Uterus (tissue), 4 donors: ENCODE results near the gene PITPNB. TPM values are rescaled to one million over a fixed set of nuclear protein-coding genes. Genes with fewer than 3 reads are reported as not detected.

Experiments
- DNase-seq, 2 donors: peaks; one replicate each; pipeline ENCODE4 v3.0.0-alpha.2; 2019 to 2020
- H3K27ac ChIP-seq, 2 donors: fragments of 200-600 bp; sonication (generic); 1 replicate in 1 of 2; 2 replicates in 1 of 2; pipeline ENCODE4 v1.5.1; 2016 to 2018
- H3K27me3 ChIP-seq, 2 donors: fragments of 200-600 bp; sonication (generic); one replicate each; pipeline ENCODE4 v1.5.1; 2018 to 2019; ENCODE audit warnings: control low read depth in 1 of 2
- H3K36me3 ChIP-seq, 2 donors: fragments of 200-600 bp; sonication (generic); one replicate each; pipeline ENCODE4 v1.5.1; 2019; ENCODE audit warnings: control low read depth in 1 of 2
- H3K4me1 ChIP-seq, 2 donors: fragments of 200-600 bp; sonication (generic); one replicate each; pipeline ENCODE4 v1.5.1; 2018 to 2019; ENCODE audit warnings: control low read depth in 1 of 2
- H3K4me3 ChIP-seq, 2 donors: fragments of 200-600 bp; sonication (generic); 1 replicate in 1 of 2; 2 replicates in 1 of 2; pipeline ENCODE4 v1.5.1; 2018 to 2019; ENCODE audit warnings: mild to moderate bottlenecking in 1 of 2
- H3K9me3 ChIP-seq, 2 donors: fragments of 200-600 bp; sonication (generic); one replicate each; pipeline ENCODE4 v1.5.1; 2019; ENCODE audit warnings: control low read depth in 1 of 2
- CTCF ChIP-seq, 4 experiments: fragments of 200-600 bp in 2 of 4; fragments of 450-650 bp in 2 of 4; sonication (generic) in 2 of 4; IDR thresholded peaks; one replicate each; pipeline ENCODE4 v1.5.1; 2016 to 2019; ENCODE audit warnings: antibody characterized with exemption in 4 of 4, mild to moderate bottlenecking in 2 of 4, moderate library complexity in 1 of 4
- POLR2A ChIP-seq, 2 donors: fragments of 450-650 bp; IDR thresholded peaks; one replicate each; pipeline ENCODE4 v1.6.1; 2016; ENCODE audit warnings: antibody characterized with exemption in 2 of 2, mild to moderate bottlenecking in 1 of 2, moderate library complexity in 1 of 2
- intact Hi-C: fragments of 100-400 bp; cut with DNase I; formaldehyde crosslinking; loops from one replicate; pipeline ENCODE4 v1.15.1; 2023; ENCODE audit warnings: low total_unique reads
- total RNA-seq, 4 donors: library from RNA; depleted of rRNA in 3 of 4; stranded (reverse); fragments of >200 nt in 3 of 4; gene quantifications; one replicate each; pipeline versions ENCODE4 v1.1.0 to v1.2.4, GENCODE V29; 2014 to 2023
- donor health status: DM: yes; HTN: yes; CAD: no.

The PITPNB gene
- total RNA-seq, 4 donors from 2014 or later: 47.9 to 99.2 (median 62.5) TPM

- Histone ChIP-seq H3K4me3 (no peak overlapping the region), H3K27me3 (no peaks in the 10 kb centered on the region)
- intact Hi-C loops: no loop called here
Measured at GRCh38 chr22:27810609-27811151, 108.4 kb downstream of the PITPNB start.

GRCh38 chr22:27809700-27810608 is 109.1 kb downstream of the PITPNB start:
- no peak overlapping the region for H3K4me3 ChIP-seq
- peak in 1 of 2 donors; percentile 15 for DNase-seq
- no peaks in the 10 kb centered on the region for H3K27me3 ChIP-seq
- no peaks in the 10 kb centered on the region for H3K36me3 ChIP-seq
- intact Hi-C loops: no loop called here
- TF ChIP-seq CTCF (IDR thresholded peaks at IDR 0.05) (no peak), POLR2A (IDR thresholded peaks at IDR 0.05) (no peak)
- no peaks in the 10 kb centered on the region for H3K9me3 ChIP-seq
- peaks cover 0 to 11% of the 10 kb centered on the region in 2 donors for H3K4me1 ChIP-seq
- peak overlapping the region; percentile 69 for H3K27ac ChIP-seq

More at GRCh38 chr22:27810609-27811151, 108.4 kb downstream of the PITPNB start:
- H3K9me3 ChIP-seq: no peaks in the 10 kb centered on the region
- DNase-seq: peak; percentile 81 to 83
- H3K36me3 ChIP-seq: no peaks in the 10 kb centered on the region
- TF ChIP-seq POLR2A (IDR thresholded peaks at IDR 0.05): no peak
- TF ChIP-seq CTCF (IDR thresholded peaks at IDR 0.05): peak in 1 of 4 experiments; percentile 17
- H3K4me1 ChIP-seq: peaks cover 0 to 11% of the 10 kb centered on the region in 2 donors
- peak overlapping the region; percentile 69 for H3K27ac ChIP-seq

- Histone ChIP-seq H3K9me3 (no peaks in the 10 kb centered on the region), H3K4me3 (no peak overlapping the region), H3K36me3 (no peaks in the 10 kb centered on the region), H3K27ac (no peak overlapping the region), H3K4me1 (peaks cover 0 to 11% of the 10 kb centered on the region in 2 donors), H3K27me3 (no peaks in the 10 kb centered on the region)
- no peak for TF ChIP-seq CTCF (IDR thresholded peaks at IDR 0.05)
- no peak for TF ChIP-seq POLR2A (IDR thresholded peaks at IDR 0.05)
- DNase-seq: peak in 1 of 2 donors; percentile 15
- intact Hi-C loops: no loop called here
Measured at GRCh38 chr22:27809226-27809603, 109.8 kb downstream of the PITPNB start.

GRCh38 chr22:27808451-27809225 is 110.4 kb downstream of the PITPNB start:
- Histone ChIP-seq H3K36me3 (no peaks in the 10 kb centered on the region), H3K27ac (no peak overlapping the region), H3K9me3 (no peaks in the 10 kb centered on the region), H3K4me1 (peaks cover 0 to 11% of the 10 kb centered on the region in 2 donors), H3K27me3 (no peaks in the 10 kb centered on the region), H3K4me3 (no peak overlapping the region)
- intact Hi-C loops: no loop called here
- peak in 1 of 2 donors; percentile 8 for DNase-seq
- TF ChIP-seq CTCF (IDR thresholded peaks at IDR 0.05) (no peak), POLR2A (IDR thresholded peaks at IDR 0.05) (no peak)
